Measurements from ENCODE around the gene PTGER1.
A peak's percentile ranks its signal among the peaks of the same experiment; 100 is the strongest.
"Not testable (repeated sequence)": the region's sequence is repeated elsewhere in the genome, so short reads cannot be mapped to it uniquely, and the experiment has no call there.

The PTGER1 gene, protein sequence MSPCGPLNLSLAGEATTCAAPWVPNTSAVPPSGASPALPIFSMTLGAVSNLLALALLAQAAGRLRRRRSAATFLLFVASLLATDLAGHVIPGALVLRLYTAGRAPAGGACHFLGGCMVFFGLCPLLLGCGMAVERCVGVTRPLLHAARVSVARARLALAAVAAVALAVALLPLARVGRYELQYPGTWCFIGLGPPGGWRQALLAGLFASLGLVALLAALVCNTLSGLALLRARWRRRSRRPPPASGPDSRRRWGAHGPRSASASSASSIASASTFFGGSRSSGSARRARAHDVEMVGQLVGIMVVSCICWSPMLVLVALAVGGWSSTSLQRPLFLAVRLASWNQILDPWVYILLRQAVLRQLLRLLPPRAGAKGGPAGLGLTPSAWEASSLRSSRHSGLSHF

DNA sequence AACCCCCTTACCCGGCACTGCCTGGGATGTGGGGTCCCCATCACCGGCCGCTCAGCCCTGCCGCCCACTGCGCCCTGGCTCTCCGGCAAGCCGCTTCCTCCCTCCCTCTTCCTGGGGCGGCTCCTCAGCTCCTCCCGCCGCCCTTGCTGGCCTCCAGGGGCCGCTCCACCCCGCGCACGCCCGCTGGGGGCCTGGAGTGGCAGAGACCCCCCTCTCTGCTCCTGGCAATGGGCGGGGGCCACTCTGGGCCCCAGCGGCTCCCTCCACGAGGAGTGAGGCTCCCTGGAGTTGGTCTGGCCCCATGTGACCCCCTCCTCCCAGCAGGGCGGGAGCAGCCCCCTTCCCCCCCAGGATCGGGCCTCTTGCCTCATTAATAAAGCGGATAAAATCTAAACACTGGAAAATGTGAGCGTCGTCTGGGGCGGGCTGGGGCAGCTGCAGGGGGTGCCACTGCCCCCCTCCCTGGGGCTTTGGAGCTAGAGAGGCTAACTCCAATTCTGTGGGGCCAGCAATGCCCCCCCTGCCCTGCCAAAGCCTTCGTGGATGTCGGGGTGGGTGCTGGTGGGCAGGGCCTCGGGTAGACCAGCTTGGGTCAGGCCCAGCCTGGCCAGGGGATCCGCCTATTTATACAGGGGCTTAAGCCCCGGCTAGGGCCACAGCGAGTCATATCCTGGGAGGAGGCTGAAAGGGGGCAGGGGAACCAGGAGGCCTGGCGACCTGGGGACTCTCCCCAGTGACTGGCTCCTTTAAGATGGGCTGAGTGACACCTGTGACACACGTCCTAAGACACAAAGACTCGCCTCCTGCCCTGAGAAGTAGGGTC lies at the start of gene PTGER1:
TSS of gene PTGER1 (minus strand) at position 104 of the 823 bp plus-strand sequence. CDS start 1,034 bp downstream, outside the sequence.
- DNase-seq, result peak; percentile 50

DNA sequence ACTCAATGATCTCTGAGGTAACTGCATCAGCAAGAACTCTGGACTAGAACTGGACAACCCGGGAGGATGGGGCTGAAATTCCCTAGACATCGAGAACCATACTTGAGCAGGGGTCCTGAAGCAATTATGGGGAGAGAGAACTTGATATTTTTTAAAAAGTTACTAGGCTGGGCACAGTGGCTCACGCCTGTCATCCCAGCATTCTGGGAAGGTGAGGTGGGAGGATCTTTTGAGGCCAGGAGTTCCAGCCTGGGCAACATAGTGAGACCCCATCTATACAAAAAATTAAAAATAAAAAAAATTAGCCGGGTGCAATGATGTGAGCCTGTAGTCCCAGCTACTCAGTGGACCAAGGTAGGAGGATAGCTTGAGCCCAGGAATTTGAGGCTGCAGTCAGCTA lies 45.4 kb upstream of the PTGER1 start:
- DNase-seq, result no peak

DNA sequence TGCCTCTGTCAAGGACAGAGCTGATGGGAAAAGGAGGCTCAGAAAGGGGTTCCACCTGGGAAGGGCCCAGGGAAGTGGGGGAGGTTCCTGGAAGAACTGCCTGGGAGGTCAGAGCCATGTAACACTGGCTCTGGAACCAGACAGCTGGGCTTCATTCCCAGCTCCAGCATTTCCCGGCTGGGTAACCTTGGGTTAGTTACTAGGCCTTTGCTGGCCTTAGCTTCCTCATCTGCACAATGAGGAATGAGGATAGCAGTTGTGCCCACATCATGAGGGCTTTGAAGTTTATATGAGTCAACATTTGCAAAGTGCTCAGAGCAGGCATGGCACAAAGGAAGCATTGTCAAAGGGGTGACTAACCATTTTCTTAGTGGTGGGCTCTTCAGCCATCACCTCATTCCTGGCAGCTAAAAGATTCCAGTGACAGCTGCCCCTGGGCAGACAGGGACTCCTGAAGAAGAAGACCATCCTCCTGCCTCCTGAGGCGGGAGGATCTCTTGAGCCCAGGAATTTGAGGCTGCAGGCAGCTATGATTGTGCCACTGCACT lies 44.8 kb upstream of the PTGER1 start:
- no peak for DNase-seq

DNA sequence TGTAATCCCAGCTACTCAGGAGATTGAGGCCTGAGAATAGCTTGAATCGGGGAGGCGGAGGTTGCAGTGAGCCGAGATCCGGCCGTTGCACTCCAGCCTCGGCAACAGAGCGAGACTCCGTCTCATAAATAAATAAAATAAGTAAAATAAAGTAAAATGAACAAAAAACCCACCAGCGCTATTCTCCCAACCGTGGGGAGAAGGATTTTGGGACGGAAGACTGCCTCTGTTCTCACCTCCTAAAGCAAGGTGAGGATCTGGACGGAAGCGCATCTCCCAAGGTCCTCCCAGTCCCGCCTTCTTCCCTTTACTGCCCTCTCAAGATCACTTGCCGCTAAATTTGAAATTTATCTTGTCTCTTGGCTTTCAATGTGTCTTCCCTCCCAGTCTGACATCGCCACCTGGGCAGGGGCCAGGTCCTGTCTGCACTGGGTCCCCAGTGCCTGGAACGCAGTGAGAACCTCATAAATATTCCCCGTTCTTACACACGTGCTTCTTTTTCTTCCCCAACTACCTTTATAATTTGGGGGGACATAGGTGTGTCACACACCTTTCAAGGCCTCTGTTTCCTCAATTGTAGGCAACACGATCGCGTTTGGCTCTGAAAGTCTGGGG lies 44.2 kb upstream of the PTGER1 start:
- no peak for DNase-seq

DNA sequence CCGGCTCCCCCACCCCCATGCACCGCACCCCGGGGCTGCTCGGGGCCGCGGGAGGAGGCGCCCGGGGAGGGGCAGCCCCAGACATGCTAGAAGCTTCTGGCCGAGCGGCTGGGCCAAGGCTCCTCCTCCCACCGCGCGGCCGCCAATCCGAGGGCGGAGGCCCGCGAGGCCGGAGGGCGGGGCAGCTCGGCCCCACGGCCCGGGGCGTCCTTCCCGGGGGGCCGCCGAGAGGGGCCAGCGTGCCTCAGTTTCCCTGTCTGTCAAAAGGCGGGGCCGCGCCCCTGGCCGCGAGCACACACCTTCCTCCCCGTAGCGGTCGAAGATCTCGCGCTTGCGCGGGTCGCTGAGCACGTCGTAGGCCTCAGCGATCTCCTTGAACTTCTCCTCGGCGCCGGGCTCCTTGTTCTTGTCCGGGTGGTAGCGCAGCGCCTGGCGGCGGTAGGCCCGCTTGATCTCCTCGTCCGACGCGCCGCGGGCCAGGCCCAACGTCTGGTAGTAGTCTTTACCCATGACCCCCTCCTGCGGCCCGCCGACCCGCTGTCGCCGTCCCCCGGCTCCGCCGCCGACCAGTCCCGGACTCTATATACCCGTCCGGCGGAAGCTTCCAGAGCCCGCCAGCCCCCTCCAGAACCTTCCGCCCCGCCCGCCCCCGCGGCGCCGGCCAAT lies 42.8 kb upstream of the PTGER1 start, which contains the start of gene DNAJB1:
TSS of gene DNAJB1 (minus strand) at position 558 of the 666 bp plus-strand sequence. CDS start at position 510, 48 bp downstream.
- peak; percentile 85 for DNase-seq

DNA sequence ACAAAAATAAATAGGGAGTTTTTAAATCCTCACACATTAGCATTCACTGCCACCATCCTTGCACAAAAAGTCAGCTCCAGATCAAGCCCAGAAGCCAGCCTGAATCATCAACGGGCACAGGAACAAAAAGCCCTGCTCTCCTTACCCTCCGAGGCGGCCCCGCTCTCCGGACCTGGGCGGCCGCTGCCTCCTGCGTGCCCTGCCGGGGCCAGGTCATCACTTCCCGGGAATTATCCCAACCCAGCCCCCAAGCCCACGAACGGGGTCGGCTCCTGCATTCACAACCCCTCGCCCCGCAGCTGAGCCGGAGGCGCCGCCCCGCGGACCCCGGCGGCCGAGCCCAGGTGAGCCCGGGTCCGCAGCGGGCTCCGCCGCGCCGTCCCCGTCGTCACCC lies 42.3 kb upstream of the PTGER1 start:
- no peak for DNase-seq

DNA sequence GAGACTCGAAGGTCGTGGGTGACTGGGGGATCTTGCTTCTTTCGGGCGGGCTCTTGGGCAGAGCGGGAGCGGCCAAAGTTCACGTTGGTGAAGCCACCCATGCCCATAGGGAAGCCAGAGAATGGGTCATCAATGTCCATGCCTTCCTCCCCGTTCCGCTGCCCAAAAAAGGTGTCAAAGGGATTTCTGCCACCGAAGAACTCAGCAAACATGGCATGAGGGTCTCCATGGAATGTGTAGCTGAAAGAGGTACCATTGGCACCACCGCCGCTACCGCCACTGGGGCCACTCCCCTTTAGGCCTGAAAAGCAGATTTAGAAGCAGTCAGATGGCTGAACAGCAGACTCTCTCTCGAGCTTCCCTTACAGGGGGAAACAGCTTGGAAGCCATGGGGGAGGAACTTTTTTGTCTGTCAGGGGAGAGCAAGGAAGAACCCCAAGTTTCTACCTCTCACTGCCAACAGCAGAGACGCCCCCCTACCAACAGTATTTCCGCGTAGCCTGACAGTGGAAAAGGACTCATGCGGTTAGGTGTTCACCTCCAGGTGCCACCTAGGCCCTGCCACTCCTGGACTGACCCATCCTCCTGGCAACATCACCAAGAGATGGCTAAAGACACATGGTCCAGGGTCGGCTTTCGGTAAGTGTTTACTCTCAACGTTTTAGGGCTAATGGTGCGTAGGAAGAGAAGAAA lies 41.7 kb upstream of the PTGER1 start:
- DNase-seq, result peak; percentile 31

DNA sequence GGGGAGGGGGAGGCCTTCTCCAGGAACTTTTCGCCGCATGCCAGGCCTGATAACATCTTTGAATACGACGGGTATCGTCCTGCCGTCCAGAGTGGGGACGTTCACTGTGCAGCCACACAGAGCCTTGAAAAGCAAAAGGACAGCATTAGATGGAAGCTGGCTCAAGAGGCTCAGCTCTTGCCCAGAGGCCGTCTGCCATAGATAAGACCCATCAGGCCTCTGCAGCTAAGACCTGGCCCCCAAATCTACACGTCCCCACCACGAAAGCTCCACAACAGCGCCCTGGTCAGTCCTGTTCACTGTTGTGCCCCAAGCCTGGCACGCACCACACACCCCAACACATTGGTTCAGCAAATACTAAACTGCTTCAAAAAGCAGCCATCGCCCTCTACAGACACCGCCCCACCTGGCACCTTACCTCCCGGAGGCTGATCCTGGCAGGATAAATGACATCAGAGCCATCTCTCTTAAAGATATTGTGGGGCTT lies 40.9 kb upstream of the PTGER1 start:
- no peak for DNase-seq

DNA sequence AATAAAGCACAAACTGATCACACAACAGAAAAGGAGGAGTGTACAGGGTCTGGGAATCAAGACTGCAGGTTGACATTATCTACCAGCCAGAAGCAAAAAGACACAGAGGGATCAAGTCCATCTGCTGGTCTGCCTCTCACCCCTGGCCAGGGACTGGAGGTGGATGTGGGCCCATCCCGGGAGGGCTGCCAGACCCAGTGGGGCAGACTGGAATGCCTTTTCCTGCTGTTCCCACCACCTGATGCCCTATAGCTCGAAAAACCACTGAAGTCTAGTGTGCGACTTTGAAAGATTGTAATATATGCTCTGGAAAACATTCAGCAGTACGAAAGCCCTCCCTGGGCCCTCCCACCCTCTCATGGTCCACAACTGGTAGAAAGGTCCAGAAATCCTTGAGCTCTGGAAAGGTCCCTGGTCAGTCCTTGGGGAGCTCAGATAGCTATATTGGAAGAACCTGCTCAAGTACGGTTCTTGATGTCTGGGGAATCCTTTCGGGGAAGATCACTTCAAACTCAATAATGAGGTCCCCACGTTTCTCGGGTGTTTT lies 40.4 kb upstream of the PTGER1 start:
- DNase-seq, result no peak

DNA sequence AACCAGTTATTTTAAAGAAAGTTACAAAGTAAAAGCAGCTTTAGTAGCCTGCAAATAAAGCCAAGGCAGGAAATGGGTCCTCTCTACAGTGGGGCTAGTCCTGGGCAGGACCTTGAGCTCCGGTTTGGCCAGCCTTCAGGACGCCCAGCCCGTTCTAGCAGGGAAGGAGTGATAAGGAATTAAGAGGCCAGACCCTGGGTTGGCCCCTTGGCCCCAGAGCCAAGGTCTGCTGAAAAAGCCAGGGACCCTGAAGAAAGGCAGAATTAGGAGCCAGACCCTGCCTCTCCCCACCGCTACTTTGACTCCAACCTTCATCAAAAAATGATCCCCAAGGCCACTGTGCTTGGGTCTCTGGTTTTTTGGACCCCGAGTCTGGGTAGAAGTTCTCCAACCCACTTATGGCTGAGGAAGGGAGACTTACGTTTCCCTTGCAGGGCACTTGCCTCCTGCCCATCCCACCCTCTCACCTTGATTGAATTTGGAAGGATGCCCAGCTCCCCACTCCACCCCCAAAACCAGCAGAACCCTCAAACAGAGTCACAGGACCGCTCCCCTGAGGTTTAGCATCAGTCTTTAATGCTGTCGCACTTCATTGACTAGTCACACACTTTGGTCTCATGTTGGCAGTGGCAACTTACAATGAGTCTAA lies 39.2 kb upstream of the PTGER1 start:
- DNase-seq, result no peak

DNA sequence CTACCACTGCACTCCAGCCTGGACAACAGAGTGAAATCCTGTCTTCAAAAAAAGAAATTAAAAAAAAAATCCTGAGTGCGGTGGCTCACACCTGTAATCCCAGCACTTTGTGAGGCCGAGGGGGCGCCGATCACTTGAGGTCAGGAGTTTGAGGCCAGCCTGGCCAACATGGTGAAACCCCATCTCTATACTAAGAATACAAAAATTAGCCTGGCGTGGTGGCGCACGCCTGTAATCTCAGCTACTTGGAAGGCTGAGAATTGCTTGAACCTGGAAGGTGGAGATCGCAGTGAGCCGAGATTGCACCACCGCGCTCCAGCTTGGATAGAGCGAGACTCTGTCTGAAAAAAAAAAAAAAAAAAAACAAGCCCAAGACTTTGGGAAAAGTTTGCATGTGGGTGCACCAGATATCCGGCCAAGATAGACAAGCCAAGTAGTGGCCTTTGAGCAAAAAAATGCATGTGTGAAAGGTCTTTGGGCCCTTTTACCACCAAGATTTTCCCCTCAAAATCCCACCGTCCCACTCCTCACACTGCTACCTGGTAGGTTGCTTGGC lies 37.3 kb upstream of the PTGER1 start:
- DNase-seq, result no peak

DNA sequence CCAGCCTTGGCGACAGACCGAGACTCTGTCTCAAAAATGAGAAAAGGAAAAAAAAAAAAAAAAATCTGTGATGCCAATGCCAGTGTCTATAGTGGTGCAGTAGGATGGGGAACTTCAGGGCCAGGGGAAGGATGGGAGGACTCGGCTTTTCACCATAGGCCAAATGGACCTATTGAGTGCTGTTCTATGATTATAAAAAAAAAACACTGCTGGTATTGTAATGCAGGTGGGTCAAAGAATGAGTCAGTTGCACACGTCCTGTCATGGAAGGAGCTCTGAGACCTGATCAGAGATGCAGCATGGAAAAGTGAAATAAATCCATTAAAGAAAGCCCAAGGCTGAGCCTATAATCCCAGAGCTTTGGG lies 36.1 kb upstream of the PTGER1 start:
- DNase-seq, result no peak

DNA sequence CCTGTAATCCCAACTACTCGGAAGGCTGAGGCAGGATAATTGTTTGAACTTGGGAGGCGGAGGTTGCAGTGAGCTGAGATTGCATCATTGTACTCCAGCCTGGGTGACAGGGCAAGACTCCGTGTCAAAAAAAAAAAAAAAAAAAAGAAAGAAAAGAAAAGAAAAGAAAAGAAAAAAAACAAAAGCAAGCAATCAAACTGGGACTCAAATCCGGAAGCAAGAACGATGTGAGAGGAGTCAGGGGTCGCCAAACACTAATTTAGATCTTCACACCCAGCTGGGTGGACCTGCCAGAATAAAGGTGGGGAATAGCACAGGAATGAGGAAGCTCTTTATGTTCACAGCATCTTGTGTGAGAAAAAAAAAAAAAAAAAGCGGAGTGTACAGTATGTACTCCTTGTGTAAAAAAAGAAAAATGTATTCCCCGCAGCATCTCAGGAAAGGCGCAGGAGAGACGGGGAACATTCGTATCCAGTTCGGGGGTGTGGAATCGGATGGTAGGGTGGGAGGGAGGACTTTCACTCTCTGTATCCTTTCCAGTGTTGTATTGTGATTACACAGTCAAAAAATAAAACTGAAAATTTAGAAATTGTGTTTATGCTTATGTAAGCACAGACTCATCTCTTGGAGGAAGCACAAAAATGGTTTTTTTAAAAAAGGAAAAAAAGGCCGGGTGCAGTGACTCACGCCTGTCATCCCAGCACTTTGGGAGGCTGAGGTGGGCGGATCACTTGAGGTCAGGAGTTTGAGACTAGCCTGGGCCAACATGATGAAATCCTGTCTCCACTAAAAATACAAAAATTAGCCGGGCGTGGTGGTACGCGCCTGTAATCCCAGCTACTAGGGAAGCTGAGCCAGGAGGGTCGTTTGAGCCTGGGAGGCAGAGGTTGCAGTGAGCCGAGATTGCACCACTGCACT lies 35.4 kb upstream of the PTGER1 start:
- no peak for DNase-seq

DNA sequence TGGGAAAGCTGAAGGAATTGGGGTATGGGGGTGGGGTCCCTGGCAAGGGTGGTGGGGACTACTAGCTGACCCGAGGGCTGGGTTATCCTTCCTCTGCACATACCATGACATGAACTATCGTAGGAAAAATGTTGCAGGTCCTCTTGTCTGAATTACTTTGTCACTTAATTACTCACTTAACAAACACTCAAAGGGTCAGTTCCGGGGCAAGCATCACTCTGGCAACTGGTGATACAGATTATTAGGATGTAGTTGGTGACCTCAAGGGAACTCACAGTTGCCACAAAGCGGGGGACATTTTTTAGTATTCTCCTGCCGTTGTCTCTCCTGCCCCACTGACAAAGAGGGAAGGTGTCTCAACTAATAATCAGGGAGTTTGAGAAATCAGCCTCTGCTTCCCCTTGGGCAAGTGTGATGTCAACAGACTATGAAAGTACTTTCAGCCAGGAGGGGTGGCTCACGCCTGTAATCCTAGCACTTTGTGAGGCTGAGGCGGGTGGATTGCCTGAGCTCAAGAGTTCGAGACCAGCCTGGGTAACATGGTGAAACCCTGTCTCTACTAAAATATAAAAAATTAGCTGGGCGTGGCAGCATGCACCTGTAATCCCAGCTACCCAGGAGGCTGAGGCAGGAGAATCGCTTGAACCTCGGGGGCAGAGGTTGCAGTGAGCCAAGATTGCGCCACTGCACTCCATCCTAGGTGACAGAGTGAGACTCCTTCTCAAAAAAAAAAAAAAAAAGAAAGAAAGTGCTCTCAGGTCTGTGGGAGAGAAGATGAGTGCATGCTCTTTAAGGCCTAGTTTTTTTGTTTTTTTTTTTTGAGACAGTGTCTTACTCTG lies 32.8 kb upstream of the PTGER1 start:
- no peak for DNase-seq

DNA sequence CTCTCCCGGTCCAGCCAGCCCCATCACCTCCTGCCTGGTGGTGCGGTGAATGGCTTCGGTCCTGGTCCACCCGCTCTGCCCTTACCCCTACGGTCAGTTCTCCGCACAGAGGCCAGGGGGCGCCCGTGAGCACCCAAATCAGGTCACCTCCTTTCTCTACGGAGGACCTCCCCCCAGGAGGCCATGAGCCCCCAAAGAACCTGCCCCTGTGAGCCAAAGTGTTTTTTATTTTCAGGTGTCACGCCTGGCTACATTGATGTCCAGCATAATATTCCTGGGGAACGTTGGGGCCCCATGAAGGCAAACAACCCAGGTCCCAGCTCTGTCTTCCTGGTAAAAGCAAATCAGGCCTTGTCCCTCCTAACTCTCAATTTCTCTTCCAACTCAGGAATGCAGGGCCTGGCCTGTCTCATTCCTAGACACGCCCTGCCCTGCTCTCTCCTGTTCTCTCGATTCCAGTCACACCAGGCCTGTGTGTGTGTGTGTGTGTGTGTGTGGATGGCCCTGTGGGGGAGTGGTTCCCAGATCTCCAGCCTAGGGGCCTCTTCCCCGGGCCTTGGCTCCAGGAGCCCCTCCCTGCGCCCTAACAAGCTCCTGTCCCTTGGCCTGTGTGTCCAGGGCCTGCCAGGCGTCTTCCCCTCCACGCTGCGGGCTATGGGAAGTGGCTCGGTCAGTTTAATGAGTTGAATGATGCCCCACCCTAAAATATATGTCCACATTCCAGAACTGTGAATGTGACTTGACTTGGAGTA lies 30.5 kb upstream of the PTGER1 start:
- peak; percentile 66 for DNase-seq

DNA sequence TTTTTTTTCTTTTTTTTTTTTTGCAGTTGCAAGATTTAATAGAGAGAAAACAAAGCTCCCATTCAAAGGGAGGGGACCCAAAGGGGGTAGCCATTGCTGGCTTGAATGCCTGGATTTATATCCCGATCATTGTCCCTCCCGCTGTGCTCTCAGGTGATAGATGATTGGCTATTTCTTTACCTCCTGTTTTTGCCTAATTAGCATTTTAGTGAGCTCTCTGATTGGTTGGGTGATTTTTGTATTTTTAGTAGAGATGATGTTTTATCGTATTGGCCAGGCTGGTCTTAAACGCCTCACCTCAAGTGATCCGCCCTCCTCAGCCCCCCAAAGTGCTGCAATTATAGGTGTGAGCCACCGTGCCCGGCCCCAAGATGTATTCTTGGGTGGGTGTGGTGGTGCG lies 29.4 kb upstream of the PTGER1 start:
- not testable (repeated sequence) for DNase-seq

DNA sequence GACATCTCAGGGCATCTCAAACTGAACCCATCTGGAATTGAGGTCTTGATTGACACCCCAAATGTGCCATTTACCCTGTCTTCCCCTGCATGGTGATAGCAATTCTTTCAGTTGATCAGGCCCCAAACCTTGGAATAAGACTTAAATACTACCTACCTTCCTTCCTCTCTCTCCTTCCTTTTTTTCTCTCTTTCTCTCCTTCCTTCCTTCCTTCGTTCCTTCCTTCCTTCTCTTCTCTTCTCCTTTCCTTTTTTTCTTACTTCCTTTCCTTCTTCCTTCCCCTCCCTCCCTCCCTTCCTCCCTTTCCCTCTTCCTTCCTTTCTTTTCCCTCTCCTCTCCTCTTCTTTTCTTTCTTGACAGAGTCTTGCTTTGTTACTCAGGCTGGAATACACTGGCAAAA lies 28.1 kb upstream of the PTGER1 start:
- no peak for DNase-seq
